ENCODE data around the gene TCAP. TPM values are rescaled to one million over a fixed set of nuclear protein-coding genes. Genes with fewer than 3 reads are reported as not detected.
"Not testable (repeated sequence)": the region's sequence is repeated elsewhere in the genome, so short reads cannot be mapped to it uniquely, and the experiment has no call there.

The TCAP gene
- total RNA-seq, 1 donor from 2014 or later = not detected

DNA sequence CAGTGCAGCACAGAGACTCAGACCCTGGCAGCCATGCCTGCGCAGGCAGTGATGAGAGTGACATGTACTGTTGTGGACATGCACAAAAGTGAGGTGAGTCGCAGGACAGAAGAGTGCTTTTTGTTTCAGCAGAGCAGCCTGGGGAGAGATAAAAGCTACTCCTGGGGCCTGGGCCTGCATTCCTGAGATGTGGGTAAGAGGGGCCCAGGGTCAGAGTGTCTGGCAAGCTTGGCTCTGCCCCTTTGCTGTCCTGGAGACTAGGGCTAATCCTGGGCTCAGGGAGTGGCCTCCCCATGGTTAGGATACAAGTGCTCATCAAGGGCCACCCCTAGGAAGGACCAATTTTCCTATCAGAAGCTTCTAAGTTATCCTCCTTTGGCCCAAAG lies 29.9 kb downstream of the TCAP start:
- Histone ChIP-seq H3K36me3 (ENCODE audit: control insufficient read depth, insufficient read depth, low read length) (peaks cover 1% of the 10 kb centered on the region), H3K4me3 (ENCODE audit: low read depth, low read length) (no peak overlapping the region), H3K27me3 (ENCODE audit: control insufficient read depth, insufficient read depth, low read length) (no peaks in the 10 kb centered on the region)
- no peak for DNase-seq (ENCODE audit: low read depth)
- TF ChIP-seq, protein P1, sequence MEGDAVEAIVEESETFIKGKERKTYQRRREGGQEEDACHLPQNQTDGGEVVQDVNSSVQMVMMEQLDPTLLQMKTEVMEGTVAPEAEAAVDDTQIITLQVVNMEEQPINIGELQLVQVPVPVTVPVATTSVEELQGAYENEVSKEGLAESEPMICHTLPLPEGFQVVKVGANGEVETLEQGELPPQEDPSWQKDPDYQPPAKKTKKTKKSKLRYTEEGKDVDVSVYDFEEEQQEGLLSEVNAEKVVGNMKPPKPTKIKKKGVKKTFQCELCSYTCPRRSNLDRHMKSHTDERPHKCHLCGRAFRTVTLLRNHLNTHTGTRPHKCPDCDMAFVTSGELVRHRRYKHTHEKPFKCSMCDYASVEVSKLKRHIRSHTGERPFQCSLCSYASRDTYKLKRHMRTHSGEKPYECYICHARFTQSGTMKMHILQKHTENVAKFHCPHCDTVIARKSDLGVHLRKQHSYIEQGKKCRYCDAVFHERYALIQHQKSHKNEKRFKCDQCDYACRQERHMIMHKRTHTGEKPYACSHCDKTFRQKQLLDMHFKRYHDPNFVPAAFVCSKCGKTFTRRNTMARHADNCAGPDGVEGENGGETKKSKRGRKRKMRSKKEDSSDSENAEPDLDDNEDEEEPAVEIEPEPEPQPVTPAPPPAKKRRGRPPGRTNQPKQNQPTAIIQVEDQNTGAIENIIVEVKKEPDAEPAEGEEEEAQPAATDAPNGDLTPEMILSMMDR (IDR thresholded peaks at IDR 0.05; ENCODE audit: insufficient read depth, low read length, severe bottlenecking) = no peak
- no peak for FAIRE-seq

DNA sequence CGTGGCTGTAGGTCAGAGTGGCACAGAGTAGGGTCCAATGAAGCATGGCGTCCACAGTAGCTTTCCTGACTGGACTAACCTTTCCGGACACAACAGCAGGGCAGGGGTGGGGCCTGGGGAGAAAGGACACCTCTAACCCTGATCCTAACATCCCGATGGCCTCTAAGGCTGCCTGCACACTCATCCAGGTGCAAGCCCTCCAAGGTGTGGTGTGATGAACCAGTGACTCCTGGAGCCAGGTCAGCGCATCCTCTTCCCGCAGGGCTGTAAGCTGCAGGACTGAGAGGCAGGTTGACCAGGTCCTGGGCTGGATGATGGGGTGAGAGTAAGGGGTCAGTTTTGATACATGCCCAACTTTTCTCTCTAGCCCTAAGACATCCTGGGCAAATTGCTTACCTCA lies 31.6 kb downstream of the TCAP start:
- Histone ChIP-seq H3K27me3 (ENCODE audit: control insufficient read depth, insufficient read depth, low read length) (no peaks in the 10 kb centered on the region), H3K4me3 (ENCODE audit: low read depth, low read length) (no peak overlapping the region), H3K36me3 (ENCODE audit: control insufficient read depth, insufficient read depth, low read length) (peaks cover 1% of the 10 kb centered on the region)
- FAIRE-seq = no peak
- DNase-seq (ENCODE audit: low read depth) = no peak
- TF ChIP-seq, protein P1 (IDR thresholded peaks at IDR 0.05; ENCODE audit: insufficient read depth, low read length, severe bottlenecking) = no peak

DNA sequence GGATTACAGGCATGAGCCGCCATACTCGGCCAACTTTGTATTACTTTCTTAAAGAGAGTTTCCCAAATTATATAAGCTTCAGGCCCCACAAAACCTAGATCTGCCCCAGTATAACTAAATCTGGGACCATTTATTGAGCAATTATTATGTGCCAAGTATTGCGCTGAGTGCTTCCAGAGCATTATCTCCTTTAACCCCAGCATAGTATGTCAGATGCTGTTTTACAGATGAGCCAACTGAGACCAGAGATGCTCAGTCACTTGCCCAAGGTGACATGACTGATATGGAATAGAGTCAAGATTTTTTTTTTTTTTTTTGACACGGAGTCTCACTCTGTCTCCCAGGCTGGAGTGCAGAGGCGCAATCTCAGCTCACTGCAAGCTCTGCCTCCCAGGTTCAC lies 32.8 kb downstream of the TCAP start:
- peaks cover 1% of the 10 kb centered on the region for H3K36me3 ChIP-seq (ENCODE audit: control insufficient read depth, insufficient read depth, low read length)
- no peak overlapping the region for H3K4me3 ChIP-seq (ENCODE audit: low read depth, low read length)
- FAIRE-seq (no peak), DNase-seq (ENCODE audit: low read depth) (no peak)
- no peaks in the 10 kb centered on the region for H3K27me3 ChIP-seq (ENCODE audit: control insufficient read depth, insufficient read depth, low read length)
- TF ChIP-seq, protein P1 (IDR thresholded peaks at IDR 0.05; ENCODE audit: insufficient read depth, low read length, severe bottlenecking) = no peak

DNA sequence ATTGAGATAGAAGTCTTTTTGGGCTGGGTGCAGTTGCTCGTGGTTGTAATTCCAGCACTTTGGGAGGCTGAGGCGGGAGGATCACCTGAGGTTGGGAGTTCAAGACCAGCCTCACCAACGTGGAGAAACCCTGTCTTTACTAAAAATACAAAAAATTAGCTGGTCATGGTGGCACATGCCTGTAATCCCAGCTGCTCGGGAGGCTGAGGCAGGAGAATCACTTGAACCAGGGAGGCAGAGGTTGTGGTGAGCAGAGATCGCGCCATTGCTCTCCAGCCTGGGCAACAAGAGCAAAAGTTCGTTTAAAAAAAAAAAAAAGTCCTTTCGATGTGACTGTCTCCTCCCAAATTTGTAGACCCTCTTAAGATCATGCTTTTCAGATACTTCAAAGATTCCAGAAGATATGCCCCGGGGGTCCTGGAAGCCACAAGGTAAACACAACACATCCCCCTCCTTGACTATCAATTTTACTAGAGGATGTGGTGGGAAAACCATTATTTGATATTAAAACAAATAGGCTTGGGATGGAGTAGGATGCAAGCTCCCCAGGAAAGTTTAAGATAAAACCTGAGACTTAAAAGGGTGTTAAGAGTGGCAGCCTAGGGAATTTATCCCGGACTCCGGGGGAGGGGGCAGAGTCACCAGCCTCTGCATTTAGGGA lies 34.1 kb downstream of the TCAP start:
- FAIRE-seq; H3K27me3 ChIP-seq (ENCODE audit: control insufficient read depth, insufficient read depth, low read length); H3K36me3 ChIP-seq (ENCODE audit: control insufficient read depth, insufficient read depth, low read length); DNase-seq (ENCODE audit: low read depth): not testable (repeated sequence)
- peak overlapping the region; percentile 81 for H3K4me3 ChIP-seq (ENCODE audit: low read depth, low read length)

DNA sequence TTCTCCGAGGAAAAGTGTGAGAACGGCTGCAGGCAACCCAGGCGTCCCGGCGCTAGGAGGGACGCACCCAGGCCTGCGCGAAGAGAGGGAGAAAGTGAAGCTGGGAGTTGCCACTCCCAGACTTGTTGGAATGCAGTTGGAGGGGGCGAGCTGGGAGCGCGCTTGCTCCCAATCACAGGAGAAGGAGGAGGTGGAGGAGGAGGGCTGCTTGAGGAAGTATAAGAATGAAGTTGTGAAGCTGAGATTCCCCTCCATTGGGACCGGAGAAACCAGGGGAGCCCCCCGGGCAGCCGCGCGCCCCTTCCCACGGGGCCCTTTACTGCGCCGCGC lies 34.6 kb downstream of the TCAP start, which contains the start of gene ERBB2:
Gene ERBB2, plus strand, starts transcription at position 247 of the 330 bp plus-strand sequence. CDS start 175 bp downstream, outside the sequence.
- TF ChIP-seq, protein P1 (IDR thresholded peaks at IDR 0.05; ENCODE audit: insufficient read depth, low read length, severe bottlenecking) = no peak
- Histone ChIP-seq H3K27me3 (ENCODE audit: control insufficient read depth, insufficient read depth, low read length) (no peaks in the 10 kb centered on the region), H3K36me3 (ENCODE audit: control insufficient read depth, insufficient read depth, low read length) (peaks cover 1% of the 10 kb centered on the region), H3K4me3 (ENCODE audit: low read depth, low read length) (peak within 1 kb of the TSS; percentile 81)
- DNase-seq (ENCODE audit: low read depth) (peak; percentile 71), FAIRE-seq (no peak)

DNA sequence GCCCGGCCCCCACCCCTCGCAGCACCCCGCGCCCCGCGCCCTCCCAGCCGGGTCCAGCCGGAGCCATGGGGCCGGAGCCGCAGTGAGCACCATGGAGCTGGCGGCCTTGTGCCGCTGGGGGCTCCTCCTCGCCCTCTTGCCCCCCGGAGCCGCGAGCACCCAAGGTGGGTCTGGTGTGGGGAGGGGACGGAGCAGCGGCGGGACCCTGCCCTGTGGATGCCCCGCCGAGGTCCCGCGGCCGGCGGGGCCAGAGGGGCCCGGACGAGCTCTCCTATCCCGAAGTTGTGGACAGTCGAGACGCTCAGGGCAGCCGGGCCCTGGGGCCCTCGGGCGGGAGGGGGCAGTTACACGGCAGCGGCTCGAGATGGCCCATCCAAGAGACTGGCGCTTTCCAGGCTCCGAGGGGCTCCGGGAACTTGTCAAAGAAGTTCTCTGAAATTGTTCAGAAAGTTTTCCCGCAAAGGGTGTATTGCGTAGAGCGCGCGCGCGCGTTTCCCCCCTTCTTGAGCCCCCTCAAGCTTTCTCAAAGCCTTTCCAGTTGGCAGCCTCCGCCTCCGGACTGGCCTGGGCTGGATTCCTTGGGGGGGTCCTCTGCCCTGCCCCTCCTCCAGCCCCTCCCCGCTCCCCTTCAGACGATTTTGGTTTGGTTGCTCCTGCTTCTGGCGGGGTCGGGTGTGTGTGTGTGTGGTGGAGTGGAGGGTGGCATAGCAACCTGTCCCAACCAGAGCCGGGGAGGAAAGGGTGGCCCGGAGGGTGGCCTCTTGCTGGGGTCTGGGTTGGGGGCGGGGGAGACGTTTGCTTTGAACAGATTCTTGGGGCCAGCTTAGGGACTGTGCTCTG lies 35.2 kb downstream of the TCAP start:
- no peaks in the 10 kb centered on the region for H3K36me3 ChIP-seq (ENCODE audit: control insufficient read depth, insufficient read depth, low read length)
- H3K4me3 ChIP-seq (ENCODE audit: low read depth, low read length) = peak overlapping the region; percentile 81
- no peaks in the 10 kb centered on the region for H3K27me3 ChIP-seq (ENCODE audit: control insufficient read depth, insufficient read depth, low read length)
- FAIRE-seq (no peak), DNase-seq (ENCODE audit: low read depth) (no peak)
- TF ChIP-seq, protein P1 (IDR thresholded peaks at IDR 0.05; ENCODE audit: insufficient read depth, low read length, severe bottlenecking) = no peak

Measured in bronchial epithelial cell (primary cell).